IPS-NIHi7 (cell line): Measurements from ENCODE around the gene KCNJ6.
"Not testable (repeated sequence)": the region's sequence is repeated elsewhere in the genome, so short reads cannot be mapped to it uniquely, and the experiment has no call there.

Experiments used
- DNase-seq: peaks from one replicate; pipeline ENCODE4 v3.0.0; 2012; ENCODE audit warnings: mixed read lengths; ENCODE audit errors: extremely low spot score

The KCNJ6 gene

GRCh38 chr21:37742115-37742514 is 174.1 kb downstream of the KCNJ6 start:
- DNase-seq: no peak

- DNase-seq: no peak
Measured at GRCh38 chr21:37737996-37738395, 178.3 kb downstream of the KCNJ6 start.

GRCh38 chr21:37737507-37737906 is 178.8 kb downstream of the KCNJ6 start:
- no peak for DNase-seq

- no peak for DNase-seq
Measured at GRCh38 chr21:37734846-37735245, 181.4 kb downstream of the KCNJ6 start.

GRCh38 chr21:37732927-37733326 is 183.3 kb downstream of the KCNJ6 start:
- no peak for DNase-seq

- DNase-seq: no peak
Measured at GRCh38 chr21:37724201-37724600, 192.1 kb downstream of the KCNJ6 start.

- DNase-seq: no peak
Measured at GRCh38 chr21:37717534-37717933, 198.7 kb downstream of the KCNJ6 start.

GRCh38 chr21:37712569-37712934 is 203.7 kb downstream of the KCNJ6 start:
- DNase-seq: not testable (repeated sequence)

- DNase-seq: peak; percentile 84
Measured at GRCh38 chr21:37711836-37712568, 204.3 kb downstream of the KCNJ6 start.

GRCh38 chr21:37711286-37711829 is 204.9 kb downstream of the KCNJ6 start:
- DNase-seq: no peak

GRCh38 chr21:37710546-37711285 is 205.5 kb downstream of the KCNJ6 start:
- DNase-seq: no peak

- DNase-seq: no peak
Measured at GRCh38 chr21:37704751-37705150, 211.5 kb downstream of the KCNJ6 start.

GRCh38 chr21:37702241-37702640 is 214.0 kb downstream of the KCNJ6 start:
- no peak for DNase-seq

GRCh38 chr21:37700641-37701202 is 215.5 kb downstream of the KCNJ6 start:
- peak; percentile 94 for DNase-seq

GRCh38 chr21:37699024-37699775 is 217.1 kb downstream of the KCNJ6 start:
- no peak for DNase-seq

- no peak for DNase-seq
Measured at GRCh38 chr21:37696936-37697335, 219.3 kb downstream of the KCNJ6 start.

- no peak for DNase-seq
Measured at GRCh38 chr21:37695111-37695510, 221.1 kb downstream of the KCNJ6 start.

- DNase-seq: no peak
Measured at GRCh38 chr21:37688952-37689659, 227.2 kb downstream of the KCNJ6 start.

- peak; percentile 33 for DNase-seq
Measured at GRCh38 chr21:37686991-37687810, 229.1 kb downstream of the KCNJ6 start.

GRCh38 chr21:37684547-37684946 is 231.7 kb downstream of the KCNJ6 start:
- DNase-seq: no peak
